Neural cell (in vitro differentiated cells): ENCODE data around the gene KPNA1. TPM values are rescaled to one million over a fixed set of nuclear protein-coding genes. Genes with fewer than 3 reads are reported as not detected.

Experiments
- H2AFZ ChIP-seq: fragments of 200-600, 300-800 bp; sonication (generic), shearing (Covaris generic); 2 replicates; pipeline ENCODE4 v1.6.0; 2014; ENCODE audit warnings: low read depth, mild to moderate bottlenecking, antibody characterized with exemption, low read length, moderate library complexity
- H3F3A ChIP-seq: fragments of 200-600 bp; shearing (Covaris generic); 2 replicates; pipeline ENCODE4 v1.6.1; 2016; ENCODE audit warnings: mild to moderate bottlenecking, moderate library complexity, mixed read lengths, antibody characterized with exemption, low read length; ENCODE audit not compliant: insufficient read depth, poor library complexity, severe bottlenecking
- H3K27ac ChIP-seq: fragments of 200-600, 300-800 bp; sonication (generic), shearing (Covaris generic); 2 replicates; pipeline ENCODE4 v1.5.1; 2014; ENCODE audit warnings: mild to moderate bottlenecking, low read length, moderate library complexity
- H3K27me3 ChIP-seq: fragments of 300-800, 200-600 bp; sonication (generic), shearing (Covaris generic); 2 replicates; pipeline ENCODE4 v1.6.0; 2014; ENCODE audit warnings: mild to moderate bottlenecking, low read depth, low read length, moderate library complexity; ENCODE audit not compliant: insufficient read depth
- H3K36me3 ChIP-seq: fragments of 300-800, 200-600 bp; sonication (generic), shearing (Covaris generic); 2 replicates; pipeline ENCODE4 v1.5.1; 2014; ENCODE audit warnings: mild to moderate bottlenecking, antibody characterized with exemption, low read length, moderate library complexity; ENCODE audit not compliant: insufficient read depth
- H3K4me2 ChIP-seq: fragments of 300-800, 200-600 bp; sonication (generic), shearing (Covaris generic); 2 replicates; pipeline ENCODE4 v1.6.0; 2014; ENCODE audit warnings: mild to moderate bottlenecking, low read length
- H3K4me3 ChIP-seq: fragments of 300-800, 200-600 bp; sonication (generic), shearing (Covaris generic); 2 replicates; pipeline ENCODE4 v1.5.1; 2014; ENCODE audit warnings: mild to moderate bottlenecking, low read length, moderate library complexity
- H3K79me2 ChIP-seq: fragments of 200-600 bp; shearing (Covaris generic); replicated peaks from 2 replicates; pipeline ENCODE4 v1.6.0; 2014; ENCODE audit warnings: mild to moderate bottlenecking, low read length, moderate library complexity; ENCODE audit not compliant: insufficient read depth
- H3K9ac ChIP-seq: fragments of 300-800, 200-600 bp; sonication (generic), shearing (Covaris generic); 2 replicates; pipeline ENCODE4 v1.6.1; 2016; ENCODE audit warnings: mild to moderate bottlenecking, low read length, mixed read lengths
- H3K9me2 ChIP-seq: fragments of 200-600 bp; shearing (Covaris generic); 2 replicates; pipeline ENCODE4 v1.6.1; 2016; ENCODE audit warnings: mild to moderate bottlenecking, low read length, mixed read lengths; ENCODE audit not compliant: insufficient read depth
- H3K9me3 ChIP-seq: fragments of 200-600, 300-800 bp; sonication (generic), shearing (Covaris generic); 2 replicates; pipeline ENCODE4 v1.6.1; 2016; ENCODE audit warnings: mild to moderate bottlenecking, mixed run types, low read length, moderate library complexity, mixed read lengths
- H4K20me1 ChIP-seq: fragments of 200-600 bp; shearing (Covaris generic); 2 replicates; pipeline ENCODE4 v1.6.1; 2016; ENCODE audit warnings: mild to moderate bottlenecking, mixed run types; ENCODE audit not compliant: insufficient read depth
- EP300 ChIP-seq: fragments of 450-650 bp; conservative IDR thresholded peaks from 2 replicates; pipeline ENCODE4 v1.6.1; 2014; ENCODE audit warnings: antibody characterized with exemption, mild to moderate bottlenecking, moderate library complexity; ENCODE audit not compliant: poor library complexity, severe bottlenecking
- EZH2 ChIP-seq: fragments of 200-600, 300-800 bp; shearing (Covaris generic), sonication (generic); IDR thresholded peaks from 2 replicates; pipeline ENCODE4 v1.6.1; 2014; ENCODE audit warnings: antibody characterized with exemption, low read length, borderline replicate concordance, mild to moderate bottlenecking; ENCODE audit not compliant: insufficient read depth, poor library complexity, severe bottlenecking
- MXI1 ChIP-seq: fragments of 450-650 bp; conservative IDR thresholded peaks from 2 replicates; pipeline ENCODE4 v1.6.1; 2014; ENCODE audit warnings: antibody characterized with exemption, mild to moderate bottlenecking; ENCODE audit not compliant: poor library complexity, severe bottlenecking
- POLR2AphosphoS5 ChIP-seq: IDR thresholded peaks from 2 replicates; pipeline ENCODE4 v1.6.1; 2012
- RAD21 ChIP-seq: fragments of 450-650 bp; conservative IDR thresholded peaks from 2 replicates; pipeline ENCODE4 v1.6.1; 2014; ENCODE audit warnings: antibody characterized with exemption, mild to moderate bottlenecking, moderate library complexity
- REST ChIP-seq: IDR thresholded peaks from 2 replicates; pipeline ENCODE4 v1.6.1; 2012; ENCODE audit warnings: borderline replicate concordance
- SMC3 ChIP-seq: fragments of 450-650 bp; conservative IDR thresholded peaks from 2 replicates; pipeline ENCODE4 v1.6.1; 2014; ENCODE audit warnings: antibody characterized with exemption, mild to moderate bottlenecking, moderate library complexity; ENCODE audit not compliant: poor library complexity
- TAF1 ChIP-seq: IDR thresholded peaks from 2 replicates; pipeline ENCODE4 v1.6.1; 2012; ENCODE audit warnings: low read depth
- polyA plus RNA-seq: library from polyadenylated mRNA; depleted of rRNA; stranded (reverse); fragments of >200 nt; gene quantifications from 2 replicates; pipeline ENCODE4 v1.2.3, GENCODE V29; 2014
- TF ChIP-seq, protein P1 (sequence below): fragments of 450-650 bp; IDR thresholded peaks from 2 replicates; pipeline ENCODE4 v1.5.1; 2014; ENCODE audit warnings: antibody characterized with exemption, mild to moderate bottlenecking, moderate library complexity; ENCODE audit not compliant: poor library complexity, severe bottlenecking

Gene KPNA1
- polyA plus RNA-seq, 1 donor from 2014 or later: 35.8 TPM

DNA sequence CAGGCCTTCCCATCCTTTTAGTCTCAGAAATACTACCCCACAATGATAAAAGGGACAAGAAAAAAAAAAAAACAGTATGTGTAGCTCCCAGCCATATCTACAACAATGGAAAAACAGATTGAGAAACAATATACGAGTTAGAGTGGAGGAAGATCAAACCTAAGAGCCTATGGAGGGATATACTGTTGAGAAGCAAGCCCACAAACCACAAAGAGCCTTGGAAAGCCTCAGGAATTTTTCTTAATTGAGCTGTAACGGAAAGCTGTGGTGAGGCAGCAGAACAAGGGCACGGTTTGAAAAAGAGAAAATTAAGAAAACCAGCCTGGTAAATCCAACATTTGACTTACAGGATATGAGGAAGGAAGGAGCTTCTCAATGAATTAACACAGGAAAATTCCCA, 21.4 kb downstream of the KPNA1 start:
- TF ChIP-seq EZH2: no peak
- no peak for TF ChIP-seq SMC3
- TF ChIP-seq TAF1: no peak
- no peak for TF ChIP-seq MXI1
- TF ChIP-seq RAD21: no peak
- TF ChIP-seq EP300: no peak
- no peak for TF ChIP-seq POLR2AphosphoS5
- TF ChIP-seq, protein P1, sequence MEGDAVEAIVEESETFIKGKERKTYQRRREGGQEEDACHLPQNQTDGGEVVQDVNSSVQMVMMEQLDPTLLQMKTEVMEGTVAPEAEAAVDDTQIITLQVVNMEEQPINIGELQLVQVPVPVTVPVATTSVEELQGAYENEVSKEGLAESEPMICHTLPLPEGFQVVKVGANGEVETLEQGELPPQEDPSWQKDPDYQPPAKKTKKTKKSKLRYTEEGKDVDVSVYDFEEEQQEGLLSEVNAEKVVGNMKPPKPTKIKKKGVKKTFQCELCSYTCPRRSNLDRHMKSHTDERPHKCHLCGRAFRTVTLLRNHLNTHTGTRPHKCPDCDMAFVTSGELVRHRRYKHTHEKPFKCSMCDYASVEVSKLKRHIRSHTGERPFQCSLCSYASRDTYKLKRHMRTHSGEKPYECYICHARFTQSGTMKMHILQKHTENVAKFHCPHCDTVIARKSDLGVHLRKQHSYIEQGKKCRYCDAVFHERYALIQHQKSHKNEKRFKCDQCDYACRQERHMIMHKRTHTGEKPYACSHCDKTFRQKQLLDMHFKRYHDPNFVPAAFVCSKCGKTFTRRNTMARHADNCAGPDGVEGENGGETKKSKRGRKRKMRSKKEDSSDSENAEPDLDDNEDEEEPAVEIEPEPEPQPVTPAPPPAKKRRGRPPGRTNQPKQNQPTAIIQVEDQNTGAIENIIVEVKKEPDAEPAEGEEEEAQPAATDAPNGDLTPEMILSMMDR: no peak
- TF ChIP-seq REST: no peak
- H3K27ac ChIP-seq: no peak overlapping the region
- H4K20me1 ChIP-seq: no peaks in the 10 kb centered on the region
- H3K9me3 ChIP-seq: no peaks in the 10 kb centered on the region
- H3K36me3 ChIP-seq: peaks cover 2% of the 10 kb centered on the region
- H3K79me2 ChIP-seq: peaks cover 5% of the 10 kb centered on the region
- H3K9ac ChIP-seq: no peak overlapping the region
- H3K9me2 ChIP-seq: no peaks in the 10 kb centered on the region
- no peak overlapping the region for H3K4me3 ChIP-seq
- H3F3A ChIP-seq: no peaks in the 10 kb centered on the region
- no peaks in the 10 kb centered on the region for H3K27me3 ChIP-seq
- H2AFZ ChIP-seq: no peak overlapping the region
- H3K4me2 ChIP-seq: no peak overlapping the region

DNA sequence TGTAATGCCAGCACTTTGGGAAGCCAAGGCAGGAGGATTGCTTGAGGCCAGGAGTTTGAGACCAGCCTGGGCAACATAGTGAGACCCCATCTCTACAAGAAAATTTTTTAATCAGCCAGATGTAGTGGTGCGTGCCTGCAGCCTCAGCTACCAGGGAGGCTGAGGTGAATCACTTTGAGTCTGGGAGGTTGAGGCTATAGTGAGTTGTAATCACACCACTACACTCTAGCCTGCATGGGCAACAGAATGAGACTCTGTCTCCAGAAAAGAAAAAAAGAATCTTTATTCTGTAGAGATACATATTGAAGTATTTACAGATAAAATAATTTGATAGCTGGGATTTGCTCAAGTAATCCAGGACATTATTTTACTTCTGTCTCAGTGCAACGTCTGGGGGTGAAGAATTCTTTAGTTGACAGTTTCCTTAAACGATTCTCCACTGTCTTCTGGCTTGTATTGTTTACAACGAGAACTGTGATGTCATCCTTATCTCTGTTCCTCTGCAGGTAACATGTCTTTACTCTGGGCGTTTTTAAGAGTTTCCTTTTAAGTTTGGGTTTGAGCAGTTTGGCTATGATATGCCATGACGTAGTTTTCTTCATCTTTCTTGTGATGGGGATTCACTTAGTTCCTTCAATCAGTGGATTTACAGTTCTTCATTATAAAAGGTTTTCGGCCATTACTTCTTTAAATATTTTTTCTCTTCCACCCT, 26.3 kb downstream of the KPNA1 start:
- Histone ChIP-seq H3K27ac (no peak overlapping the region), H3K79me2 (peaks cover 5% of the 10 kb centered on the region)
- TF ChIP-seq RAD21 (no peak), EP300 (no peak), MXI1 (no peak), REST (no peak), TAF1 (no peak), EZH2 (no peak), POLR2AphosphoS5 (no peak), SMC3 (no peak)
- TF ChIP-seq, protein P1: no peak

More for the DNA sequence above, 26.3 kb downstream of the KPNA1 start:
- H3F3A ChIP-seq: no peaks in the 10 kb centered on the region
- peaks cover 2% of the 10 kb centered on the region for H3K36me3 ChIP-seq
- H3K9me3 ChIP-seq: no peaks in the 10 kb centered on the region
- no peak overlapping the region for H3K4me2 ChIP-seq
- H3K27me3 ChIP-seq: no peaks in the 10 kb centered on the region
- H4K20me1 ChIP-seq: no peaks in the 10 kb centered on the region
- H2AFZ ChIP-seq: no peak overlapping the region
- H3K9ac ChIP-seq: no peak overlapping the region
- no peak overlapping the region for H3K4me3 ChIP-seq
- no peaks in the 10 kb centered on the region for H3K9me2 ChIP-seq
